Measurements from ENCODE around the gene TIMM10B.

TIMM10B gene

DNA sequence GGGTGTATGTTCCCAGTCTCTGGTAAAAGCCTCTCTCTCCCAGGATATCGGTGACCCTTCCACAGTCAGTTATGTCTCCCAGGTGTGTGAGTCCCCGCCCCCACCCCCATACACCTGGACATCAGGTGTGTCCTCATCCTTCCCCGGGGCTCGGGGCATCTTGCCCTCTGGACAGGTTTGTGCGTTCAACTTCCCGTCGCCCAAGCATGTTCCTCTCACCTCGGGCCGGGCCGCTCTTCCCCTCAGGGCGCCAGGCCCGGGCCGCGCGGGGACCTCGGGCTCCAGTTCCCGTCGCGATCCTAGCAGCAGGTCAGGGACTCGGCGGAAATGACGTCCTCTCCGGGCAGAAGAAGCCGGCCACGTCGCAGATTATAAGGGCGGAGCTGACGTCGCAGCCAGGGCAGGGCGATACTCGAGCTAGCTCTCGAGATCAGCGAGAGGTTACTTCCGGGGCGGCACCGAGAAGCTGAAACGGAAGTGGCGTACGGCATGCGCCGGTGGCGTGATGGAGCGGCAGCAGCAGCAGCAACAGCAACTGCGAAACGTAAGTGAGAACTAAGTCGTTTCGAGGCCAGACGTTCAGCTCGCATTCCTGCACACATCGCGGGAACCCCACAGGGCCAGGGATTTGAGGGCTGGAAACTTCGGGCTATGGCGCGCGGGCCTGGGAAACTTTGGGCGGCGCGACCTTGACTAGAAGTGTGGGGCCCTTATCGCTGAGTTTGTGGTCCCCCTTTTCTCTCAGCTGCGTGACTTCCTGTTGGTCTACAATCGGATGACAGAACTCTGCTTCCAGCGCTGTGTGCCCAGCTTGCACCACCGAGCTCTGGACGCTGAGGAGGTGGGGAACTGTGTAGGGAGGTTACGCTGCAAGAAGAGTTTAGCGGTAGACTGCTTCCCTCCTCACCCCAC lies at the start of gene TIMM10B, which contains the start of gene ARFIP2:
TSS of gene TIMM10B (plus strand) at position 490 of the 912 bp plus-strand sequence. CDS start at position 506, 16 bp downstream.
TSS of gene ARFIP2 (minus strand) at position 320 of the 912 bp plus-strand sequence. CDS start 910 bp downstream, outside the sequence.
- FAIRE-seq = peak; percentile 95

- FAIRE-seq = no peak
Observed at GRCh38 chr11:6431861-6432260, 49.4 kb upstream of the TIMM10B start.

DNA sequence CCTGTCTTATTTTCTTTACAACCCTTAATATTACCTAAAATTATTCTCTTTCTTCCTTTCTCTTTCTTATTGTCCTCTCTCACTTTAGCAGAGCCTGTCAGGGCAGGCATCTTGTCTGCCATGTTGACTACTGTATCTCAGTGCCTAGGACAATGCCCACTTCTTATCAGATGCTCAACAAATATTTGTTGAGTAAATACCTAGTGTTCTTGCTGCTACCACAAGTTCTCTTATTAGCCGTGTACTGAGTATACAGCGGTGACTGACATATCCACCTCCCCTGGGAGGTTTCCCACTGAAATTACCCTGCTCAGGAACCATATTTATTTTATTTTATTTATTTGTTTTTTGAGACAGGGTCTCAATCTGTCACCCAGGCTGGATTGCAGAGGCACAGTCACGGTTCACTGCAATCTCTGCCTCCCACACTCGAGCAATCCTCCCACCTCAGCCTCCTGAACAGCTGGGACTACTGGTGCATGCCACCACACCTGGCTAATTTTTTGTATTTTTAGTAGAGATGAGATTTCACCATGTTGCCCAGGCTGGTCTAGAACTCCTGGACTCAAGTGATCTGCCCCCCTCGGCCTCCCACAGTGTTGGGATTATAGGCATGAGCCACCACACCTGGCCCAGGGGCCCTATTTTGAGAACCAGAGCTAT lies 47.2 kb upstream of the TIMM10B start:
- no peak for FAIRE-seq

- FAIRE-seq = no peak
Observed at GRCh38 chr11:6437423-6437822, 43.9 kb upstream of the TIMM10B start.

DNA sequence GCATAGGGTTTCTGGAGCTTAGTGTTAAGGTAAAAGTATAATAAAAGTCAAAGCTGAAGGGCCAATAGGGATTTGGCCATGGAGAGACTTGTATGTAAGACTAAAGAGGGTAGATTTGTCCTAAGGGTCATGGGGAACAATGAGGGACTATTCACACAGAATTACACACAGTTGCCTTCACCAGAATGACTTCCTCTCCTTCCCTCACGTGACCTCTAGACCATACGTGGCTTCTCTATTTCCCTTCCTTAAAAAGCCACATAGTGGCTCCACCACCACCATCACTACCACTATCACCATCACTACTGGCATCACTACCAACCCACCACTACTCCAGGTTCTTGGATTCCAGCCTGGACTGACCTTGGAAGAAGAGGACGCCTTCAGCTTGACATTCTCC lies 43.3 kb upstream of the TIMM10B start:
- no peak for FAIRE-seq

DNA sequence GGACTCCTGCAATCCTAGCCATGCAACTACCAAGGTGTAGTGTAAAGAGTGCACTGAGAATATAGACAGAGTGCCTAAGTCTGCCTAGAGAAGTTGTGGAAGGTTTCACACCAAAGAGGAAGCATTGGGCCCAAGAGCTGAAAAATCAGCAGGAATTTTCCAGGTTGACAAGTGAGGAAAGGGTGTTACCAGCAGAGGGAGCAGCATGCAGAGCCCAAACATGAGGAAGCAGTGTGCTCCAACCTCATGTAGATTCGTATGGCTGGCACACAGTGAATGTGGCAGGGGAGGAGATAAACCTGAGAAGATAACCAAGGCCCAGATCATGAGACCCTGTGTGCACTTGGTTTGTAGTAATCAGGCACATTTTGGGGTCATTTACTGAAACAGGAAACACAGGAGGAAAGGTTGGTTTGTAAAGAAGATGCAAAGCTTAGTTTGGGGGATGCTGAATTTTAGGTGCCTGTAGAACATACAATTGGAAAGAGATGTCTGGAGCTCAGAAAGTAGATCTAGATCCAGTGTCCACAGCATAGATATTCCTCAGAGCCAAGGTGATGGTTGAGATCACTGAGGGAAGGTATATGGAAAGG lies 42.2 kb upstream of the TIMM10B start:
- FAIRE-seq = peak; percentile 74

GRCh38 chr11:6440906-6441358 lies 40.4 kb upstream of the TIMM10B start, which contains the start of gene HPX:
HPX (minus strand) TSS chr11:6440987; CDS start chr11:6440963, 24 bp downstream.
- no peak for FAIRE-seq

DNA sequence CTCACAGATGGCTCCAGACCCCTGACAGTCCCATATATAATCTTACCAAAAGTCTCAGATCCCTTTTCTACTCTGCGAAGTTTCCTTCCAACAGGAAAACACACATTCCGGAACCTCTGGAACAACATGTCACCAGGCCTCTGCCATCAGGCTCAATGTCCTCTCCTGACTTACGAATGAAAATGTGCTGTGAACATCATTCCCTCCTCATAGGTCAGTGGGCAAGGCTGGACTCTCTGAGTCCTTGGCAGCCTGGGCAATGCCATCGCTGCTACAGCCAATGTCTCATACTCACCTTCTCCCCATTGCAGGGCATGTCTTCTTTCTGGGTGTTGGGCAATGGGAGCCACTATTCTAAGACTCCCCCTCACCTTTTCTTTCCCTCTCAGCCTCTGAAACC lies 38.9 kb upstream of the TIMM10B start:
- FAIRE-seq = no peak

GRCh38 chr11:6443269-6444003 lies 37.9 kb upstream of the TIMM10B start:
- FAIRE-seq = no peak

GRCh38 chr11:6448574-6448973 lies 32.7 kb upstream of the TIMM10B start:
- FAIRE-seq = no peak

DNA sequence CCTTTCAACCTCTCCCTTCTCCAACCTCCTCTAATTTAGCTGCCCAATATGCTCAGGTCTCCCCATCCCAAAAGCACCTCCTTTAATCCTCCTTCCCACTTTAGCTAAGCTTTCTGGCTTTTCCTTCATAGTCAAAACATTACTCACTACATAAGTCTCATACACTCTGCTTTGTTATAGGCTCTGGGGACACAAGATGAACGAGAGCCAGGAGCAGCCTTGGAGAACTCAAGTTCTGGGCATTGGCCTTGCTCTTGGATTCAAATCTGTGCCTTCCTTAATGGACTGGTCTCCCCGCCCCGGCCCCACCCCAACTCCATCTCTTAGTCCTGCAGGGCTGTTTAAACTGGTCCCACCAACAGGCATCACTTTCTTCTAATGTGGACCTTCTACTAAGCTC lies 29.1 kb upstream of the TIMM10B start:
- FAIRE-seq = no peak

DNA sequence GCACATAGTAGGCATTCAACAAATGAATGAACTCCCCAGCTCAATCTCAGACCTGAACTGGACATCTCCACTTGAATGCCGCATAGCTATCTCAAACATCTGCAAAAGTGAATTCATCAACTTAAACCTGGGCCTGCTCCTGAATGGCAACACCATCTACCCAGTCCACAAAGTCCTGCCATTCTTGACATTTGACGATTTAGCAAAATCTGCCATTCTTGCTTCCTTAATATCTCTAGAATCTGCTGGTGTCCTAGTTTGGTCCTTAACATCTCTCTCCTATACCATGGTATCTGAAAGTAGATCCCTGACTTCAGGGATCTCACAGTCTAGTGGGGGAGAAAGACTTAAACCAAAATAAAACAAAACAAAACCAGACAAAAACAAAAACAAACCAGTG lies 28.1 kb upstream of the TIMM10B start:
- FAIRE-seq = no peak

- no peak for FAIRE-seq
Observed at GRCh38 chr11:6455070-6455469, 26.2 kb upstream of the TIMM10B start.

- no peak for FAIRE-seq
Observed at GRCh38 chr11:6456361-6457073, 24.8 kb upstream of the TIMM10B start.

GRCh38 chr11:6457581-6458320 lies 23.6 kb upstream of the TIMM10B start:
- FAIRE-seq = no peak

- no peak for FAIRE-seq
Observed at GRCh38 chr11:6458352-6459098, 22.8 kb upstream of the TIMM10B start.

DNA sequence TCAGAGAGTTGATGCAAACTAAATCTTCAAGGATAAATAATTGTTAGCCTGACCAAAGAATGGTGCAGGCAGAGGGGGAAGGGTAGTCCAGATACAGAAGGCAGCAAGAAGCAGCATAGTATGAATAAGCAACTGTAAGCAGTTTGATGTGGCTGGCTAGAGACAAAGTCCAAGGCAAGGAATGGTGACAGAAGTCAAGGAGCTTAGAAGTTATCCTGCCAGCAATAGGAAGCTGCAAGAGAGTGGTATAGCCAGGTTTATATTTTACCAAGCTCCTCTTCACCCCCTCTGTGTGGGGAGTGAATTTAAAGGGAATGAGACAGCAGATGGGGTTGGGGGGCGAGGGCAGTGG lies 22.2 kb upstream of the TIMM10B start:
- no peak for FAIRE-seq

DNA sequence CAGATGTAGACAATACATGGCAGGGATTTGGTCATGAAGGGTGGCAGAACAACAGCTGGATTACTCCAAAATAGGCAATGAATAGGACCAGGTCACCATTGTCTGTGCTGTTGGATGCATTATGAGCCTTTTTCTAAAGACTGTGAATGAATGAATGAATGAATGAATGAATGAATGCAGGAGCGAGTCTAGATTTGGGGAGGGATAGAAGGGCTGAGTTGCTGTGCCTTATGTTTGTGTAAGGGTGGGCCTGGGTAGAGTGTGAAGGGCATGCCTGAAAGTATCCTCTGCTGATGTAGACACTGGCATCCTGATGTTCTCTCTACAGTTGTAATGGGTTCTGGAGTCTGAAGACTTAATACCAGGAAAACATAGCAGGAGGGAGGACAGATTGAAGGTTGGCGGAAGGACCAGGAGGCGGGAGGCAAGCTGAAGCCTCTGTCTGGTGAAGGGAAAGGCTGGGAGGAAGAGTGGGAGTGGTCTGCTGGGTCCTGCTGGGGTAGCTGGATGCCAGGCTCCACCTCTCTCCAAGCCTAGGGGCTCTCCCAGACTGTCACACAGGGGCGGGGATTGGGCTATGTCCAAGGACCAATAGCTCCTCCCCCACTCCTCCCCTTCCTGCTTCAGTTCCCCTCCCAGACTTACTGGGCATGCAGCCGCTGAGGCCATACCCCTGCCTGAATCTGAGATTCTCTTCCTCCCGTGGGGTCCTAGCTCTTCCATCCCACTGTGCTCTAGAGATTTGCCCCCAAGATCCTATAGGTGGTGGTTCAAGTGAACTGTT lies 12.4 kb upstream of the TIMM10B start:
- FAIRE-seq = no peak

- no peak for FAIRE-seq
Observed at GRCh38 chr11:6469599-6469998, 11.7 kb upstream of the TIMM10B start.

DNA sequence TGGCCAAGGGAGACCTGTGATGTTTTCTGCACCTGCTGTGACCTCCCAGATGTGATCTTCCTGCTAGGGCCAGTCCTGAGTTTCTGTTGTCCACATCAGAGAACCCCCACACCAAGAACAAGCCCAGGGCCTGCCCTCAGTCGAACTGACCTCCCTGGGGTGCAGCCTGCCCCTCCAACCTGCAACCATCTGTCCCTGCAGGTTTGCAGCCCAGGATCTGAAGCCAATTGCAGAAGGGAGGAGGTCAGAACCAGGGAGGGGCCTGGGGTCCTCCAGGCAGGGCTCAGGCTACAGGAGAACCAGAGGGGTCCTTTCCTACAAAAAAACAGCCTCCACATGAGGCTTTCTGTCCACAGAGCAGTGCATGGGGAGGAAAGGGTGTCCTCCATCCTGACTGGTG lies 8.4 kb upstream of the TIMM10B start:
- no peak for FAIRE-seq

All from G401.6 (cell line).